ENCODE data around the gene MMADHC.

DNA sequence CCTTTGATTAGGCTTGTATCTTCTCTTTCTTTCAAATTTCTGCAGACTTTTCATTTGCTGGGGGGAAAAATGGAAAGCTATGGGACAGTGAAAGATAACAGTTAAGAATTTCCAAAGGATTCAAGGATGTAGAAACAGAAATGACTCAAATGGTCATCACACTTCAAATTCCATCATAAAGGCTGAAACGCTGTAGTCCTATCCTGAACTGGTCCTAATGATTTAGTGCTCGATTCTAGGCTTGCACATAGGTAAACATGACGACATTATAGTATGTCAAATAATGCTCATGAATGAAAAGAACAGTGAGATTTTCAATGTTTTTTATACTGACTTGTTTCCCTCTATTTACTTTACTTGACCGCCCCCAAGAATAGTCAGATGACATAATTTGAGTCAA lies 15.7 kb upstream of the MMADHC start:
- TF ChIP-seq POLR2A (IDR thresholded peaks at IDR 0.05) (no peak), POLR2AphosphoS5 (IDR thresholded peaks at IDR 0.05) (no peak)
- TF ChIP-seq, protein P1, sequence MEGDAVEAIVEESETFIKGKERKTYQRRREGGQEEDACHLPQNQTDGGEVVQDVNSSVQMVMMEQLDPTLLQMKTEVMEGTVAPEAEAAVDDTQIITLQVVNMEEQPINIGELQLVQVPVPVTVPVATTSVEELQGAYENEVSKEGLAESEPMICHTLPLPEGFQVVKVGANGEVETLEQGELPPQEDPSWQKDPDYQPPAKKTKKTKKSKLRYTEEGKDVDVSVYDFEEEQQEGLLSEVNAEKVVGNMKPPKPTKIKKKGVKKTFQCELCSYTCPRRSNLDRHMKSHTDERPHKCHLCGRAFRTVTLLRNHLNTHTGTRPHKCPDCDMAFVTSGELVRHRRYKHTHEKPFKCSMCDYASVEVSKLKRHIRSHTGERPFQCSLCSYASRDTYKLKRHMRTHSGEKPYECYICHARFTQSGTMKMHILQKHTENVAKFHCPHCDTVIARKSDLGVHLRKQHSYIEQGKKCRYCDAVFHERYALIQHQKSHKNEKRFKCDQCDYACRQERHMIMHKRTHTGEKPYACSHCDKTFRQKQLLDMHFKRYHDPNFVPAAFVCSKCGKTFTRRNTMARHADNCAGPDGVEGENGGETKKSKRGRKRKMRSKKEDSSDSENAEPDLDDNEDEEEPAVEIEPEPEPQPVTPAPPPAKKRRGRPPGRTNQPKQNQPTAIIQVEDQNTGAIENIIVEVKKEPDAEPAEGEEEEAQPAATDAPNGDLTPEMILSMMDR (IDR thresholded peaks at IDR 0.05): no peak

Measured in prostate gland (tissue), 2 donors.